ENCODE data around the gene TNPO2.

TNPO2 gene
- total RNA-seq: 84.4 to 113 (median 96.9) reads per million in 4 experiments

DNA sequence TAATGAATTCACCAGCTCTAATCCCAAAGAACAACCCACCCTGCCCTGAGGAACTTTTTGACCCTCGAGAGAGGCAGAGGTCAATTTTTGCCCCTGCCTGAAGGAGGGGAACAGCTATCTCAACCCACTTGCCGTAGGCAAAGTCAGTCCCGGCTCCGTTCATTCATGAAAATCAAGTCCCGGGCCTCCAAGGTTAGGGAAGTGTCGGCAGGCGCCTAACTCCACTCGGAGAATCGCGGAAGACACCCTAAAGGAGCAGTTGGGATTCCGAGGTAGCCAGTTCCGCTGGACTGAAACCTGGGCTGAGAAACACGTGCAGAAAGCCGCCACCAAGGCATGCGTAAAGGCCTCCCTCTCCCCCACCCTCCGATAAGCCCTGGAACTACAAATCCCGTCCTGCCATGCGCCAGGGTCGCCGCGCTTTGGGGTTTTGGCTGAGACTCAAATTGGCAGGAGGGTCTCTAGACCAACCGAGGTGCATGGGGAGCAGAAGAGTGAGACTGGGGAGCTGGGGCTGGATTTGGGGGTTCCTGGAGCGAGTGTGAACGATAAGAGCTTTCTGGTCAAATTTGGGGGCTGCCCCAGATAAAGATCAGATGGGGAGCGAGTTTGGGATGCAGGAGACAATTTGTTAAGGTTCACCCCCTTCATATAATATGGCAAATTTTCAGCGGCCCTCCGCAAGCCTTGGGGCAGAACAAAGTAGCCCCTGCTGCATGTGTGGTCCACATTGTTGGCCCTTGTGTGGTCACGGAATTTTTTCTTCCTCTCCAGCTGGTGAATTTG is at the start of gene TNPO2:
Gene TNPO2 (minus strand): TSS at position 292 of the 786 bp plus-strand sequence. CDS start 2,955 bp downstream, outside the sequence.
- peak; percentile 19 for DNase-seq

DNA sequence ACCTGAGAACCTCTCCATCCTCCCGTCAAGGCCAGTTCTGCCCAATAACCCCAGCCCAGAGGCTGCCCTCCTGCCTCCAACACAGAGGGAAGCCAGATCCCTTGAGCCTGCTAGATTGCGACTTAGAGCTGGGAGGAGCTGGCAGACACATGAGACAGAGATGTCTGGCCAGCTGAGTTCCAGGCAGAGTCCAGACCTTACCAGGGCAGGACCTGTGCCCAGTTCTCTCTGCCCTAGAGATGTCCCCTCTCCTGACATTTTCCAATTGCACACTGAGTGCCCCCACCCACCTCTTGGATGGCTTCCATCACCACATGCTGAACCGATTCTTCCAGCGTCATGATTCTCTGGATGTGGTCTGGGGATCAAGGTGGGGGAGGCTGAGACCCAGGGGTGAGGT is 48.6 kb upstream of the TNPO2 start:
- DNase-seq: no peak

DNA sequence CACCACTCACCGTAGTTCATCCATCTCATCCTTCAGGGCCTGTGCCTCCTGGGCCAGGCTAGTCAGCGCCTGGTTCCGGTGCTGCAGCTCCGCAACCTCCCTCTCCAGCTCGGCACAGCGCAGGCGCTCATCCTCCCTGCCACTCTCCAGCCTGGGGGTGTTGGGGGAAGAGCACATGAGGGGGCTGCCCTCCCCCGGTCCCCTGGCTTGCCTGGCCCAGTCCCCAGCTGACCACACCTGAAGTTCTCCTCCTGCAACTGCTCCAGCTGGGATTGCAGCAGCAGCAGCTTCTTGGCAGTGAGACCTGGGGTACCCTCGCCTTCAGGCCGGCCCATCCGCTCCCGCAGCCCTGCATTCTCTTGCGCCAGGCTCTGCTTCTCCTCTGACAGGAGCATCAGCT is 47.2 kb upstream of the TNPO2 start:
- DNase-seq: no peak

DNA sequence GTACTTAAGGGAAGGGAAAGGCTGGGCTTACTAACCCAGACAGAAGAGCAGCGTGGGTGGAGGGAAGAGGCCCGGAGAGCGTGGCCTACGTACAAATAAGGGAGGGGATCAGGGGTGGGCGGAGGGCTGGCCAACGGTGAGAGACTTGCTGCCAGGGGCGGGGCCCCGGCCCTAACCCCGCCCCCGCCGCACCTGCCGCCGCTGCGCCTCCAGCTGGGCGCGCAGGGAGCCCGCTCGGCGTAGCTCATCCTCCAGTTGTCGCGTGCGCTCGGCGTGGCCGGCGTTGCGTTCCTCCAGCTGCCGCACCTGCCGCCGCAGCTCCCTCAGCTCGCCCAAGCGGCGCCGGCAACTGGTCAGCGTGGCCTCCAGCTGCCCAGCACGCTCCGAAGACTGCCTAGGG is 46.0 kb upstream of the TNPO2 start:
- peak; percentile 24 for DNase-seq

DNA sequence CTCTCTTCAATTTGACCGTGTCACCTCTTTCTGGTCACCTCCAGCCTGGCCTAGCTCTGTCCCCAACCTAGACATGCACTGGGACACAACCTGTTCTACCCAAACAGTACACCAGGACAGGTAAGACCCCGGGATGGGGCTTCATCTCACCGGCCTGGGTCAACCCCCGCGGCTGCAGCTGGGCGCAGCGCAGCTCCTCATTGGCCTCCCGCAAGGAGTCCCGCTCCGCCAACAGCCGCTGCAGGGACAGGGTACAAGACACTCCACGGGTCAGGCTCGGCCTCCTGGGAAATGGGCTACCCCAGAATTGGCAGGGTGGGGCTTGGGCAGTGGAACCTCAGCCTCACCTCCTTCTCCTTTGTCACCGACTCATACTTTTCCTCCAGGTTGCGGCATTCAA is 43.9 kb upstream of the TNPO2 start:
- DNase-seq: no peak

DNA sequence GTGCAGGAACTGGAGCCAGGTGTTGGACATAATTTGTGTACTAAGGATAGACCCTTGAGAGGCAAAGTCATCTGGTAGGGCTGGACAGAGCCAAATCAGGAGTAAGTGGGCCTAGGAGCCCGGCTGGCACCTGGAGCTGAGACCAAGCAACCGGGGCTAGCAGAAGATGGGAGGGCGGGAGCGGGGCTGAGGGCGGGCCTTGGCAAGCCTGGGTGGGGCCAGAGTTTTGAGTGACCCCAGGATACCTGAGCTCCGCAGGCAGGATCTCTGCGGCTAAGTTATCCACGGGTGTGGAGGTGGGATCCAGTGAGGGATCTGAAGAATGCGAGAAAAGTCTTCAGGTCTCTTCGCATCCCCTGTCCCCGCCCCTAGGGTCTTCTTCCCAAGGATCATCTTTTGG is 43.4 kb upstream of the TNPO2 start:
- no peak for DNase-seq

DNA sequence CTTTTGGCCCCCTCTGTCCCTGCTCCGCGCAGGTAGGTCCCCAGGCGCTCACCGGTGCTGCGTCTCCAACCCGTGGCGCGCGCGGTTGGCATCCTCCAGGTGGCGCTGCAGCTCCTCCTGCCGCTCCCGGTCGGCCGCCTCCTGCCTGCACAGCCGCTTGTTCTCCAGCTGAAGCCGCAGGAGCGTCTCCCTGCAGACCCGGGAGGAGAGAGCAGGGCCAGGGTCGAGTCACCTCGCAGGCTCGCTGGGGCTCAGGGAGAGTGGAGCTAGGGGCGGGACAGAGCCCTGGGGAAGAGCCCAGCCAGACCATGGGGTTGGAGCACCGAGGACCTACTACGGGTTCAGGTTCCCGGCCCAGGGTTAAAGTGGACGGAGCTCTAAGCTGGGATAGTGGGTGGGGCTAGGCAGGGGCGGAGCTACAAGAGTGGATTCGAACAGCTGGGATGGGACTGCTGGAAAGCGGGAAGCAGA is 42.4 kb upstream of the TNPO2 start:
- DNase-seq: peak; percentile 73

DNA sequence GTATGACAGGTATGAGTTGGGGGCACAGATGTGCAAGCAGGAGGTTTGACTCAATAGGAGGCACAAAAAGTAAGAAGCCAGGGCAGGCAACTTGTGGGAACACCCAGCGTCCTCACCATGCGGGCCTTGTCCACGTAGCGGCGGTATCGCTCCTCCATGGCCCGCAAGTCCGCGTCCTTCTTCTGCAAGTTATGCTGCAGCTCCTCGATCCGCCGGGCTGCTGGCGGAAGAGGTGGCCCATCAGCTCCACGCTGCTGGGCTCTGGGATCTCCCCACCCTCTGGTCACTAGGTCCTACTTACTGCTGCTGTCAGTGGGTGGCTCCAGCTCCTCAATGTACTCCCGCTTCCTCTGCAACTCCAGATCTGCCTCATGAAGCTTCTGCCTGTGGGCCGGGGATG is 41.0 kb upstream of the TNPO2 start:
- DNase-seq: no peak

DNA sequence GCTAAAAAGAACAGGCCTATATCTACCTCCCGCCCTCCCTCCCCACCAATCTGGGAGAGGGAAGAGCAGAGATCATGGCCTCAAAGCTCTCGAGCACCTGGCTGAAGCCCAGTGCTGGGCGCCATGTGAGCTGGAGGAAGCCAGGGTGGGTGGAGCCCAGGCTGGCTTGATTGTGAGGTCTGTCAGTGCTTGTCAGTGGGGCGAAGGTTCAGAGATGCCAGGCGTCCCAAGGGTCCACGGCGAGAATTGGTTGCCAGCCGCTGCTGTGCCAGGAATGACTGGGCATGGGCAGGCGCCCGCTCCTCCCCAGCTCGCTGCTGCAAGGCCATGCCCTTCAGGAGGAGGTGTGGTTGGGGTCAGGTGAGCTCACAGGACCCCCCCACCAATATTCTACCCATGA is 39.4 kb upstream of the TNPO2 start:
- DNase-seq: no peak

DNA sequence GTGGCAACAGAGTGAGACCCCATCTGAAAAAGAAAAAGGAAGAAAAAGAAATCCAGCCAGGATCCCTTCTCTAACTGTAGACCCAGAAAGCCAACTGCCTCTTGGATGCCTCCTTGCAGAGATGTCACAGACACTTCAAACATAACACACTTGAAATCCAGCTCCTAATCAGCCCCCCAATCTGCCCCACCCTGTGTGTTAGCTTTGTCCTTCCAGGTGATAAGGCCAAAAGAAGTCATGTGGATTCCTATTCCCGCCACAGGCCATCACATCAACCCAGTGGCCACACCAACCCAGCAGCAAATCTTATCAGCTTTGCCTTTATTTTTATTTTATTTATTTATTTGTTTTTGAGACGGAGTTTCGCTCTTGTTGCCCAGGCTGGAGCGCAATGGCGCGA is 36.0 kb upstream of the TNPO2 start:
- no peak for DNase-seq

DNA sequence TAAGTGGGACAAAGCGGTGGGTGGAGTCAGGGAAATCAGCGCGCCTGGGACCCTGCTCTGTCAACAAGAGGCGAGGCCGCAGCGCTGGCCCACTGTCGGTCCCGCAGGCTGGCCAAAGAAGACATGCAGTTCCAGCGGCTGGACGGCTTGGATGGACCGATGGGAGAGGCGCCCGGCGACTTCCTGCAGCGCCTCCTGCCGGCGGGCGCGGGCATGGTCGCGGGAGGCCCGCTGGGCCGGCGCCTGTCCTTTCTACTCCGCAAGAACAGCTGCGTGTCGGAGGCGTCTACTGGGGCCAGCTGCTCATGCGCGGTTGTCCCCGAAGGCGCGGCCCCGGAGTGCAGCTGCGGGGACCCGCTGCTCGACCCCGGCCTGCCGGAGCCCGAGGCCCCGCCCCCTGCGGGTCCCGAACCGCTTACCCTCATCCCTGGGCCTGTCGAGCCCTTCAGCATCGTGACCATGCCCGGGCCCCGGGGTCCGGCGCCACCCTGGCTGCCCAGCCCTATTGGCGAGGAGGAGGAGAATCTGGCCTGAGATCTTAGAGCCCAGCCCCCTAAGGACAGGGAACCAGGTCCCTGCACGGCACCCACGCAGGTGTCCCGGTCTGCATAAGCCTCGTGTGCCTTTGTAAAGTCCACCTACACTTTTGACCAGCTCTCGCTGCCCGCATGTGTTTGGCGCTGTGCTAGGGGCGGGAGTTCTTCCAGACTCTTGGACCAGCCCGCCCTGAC is 34.0 kb upstream of the TNPO2 start:
- DNase-seq: peak; percentile 40

DNA sequence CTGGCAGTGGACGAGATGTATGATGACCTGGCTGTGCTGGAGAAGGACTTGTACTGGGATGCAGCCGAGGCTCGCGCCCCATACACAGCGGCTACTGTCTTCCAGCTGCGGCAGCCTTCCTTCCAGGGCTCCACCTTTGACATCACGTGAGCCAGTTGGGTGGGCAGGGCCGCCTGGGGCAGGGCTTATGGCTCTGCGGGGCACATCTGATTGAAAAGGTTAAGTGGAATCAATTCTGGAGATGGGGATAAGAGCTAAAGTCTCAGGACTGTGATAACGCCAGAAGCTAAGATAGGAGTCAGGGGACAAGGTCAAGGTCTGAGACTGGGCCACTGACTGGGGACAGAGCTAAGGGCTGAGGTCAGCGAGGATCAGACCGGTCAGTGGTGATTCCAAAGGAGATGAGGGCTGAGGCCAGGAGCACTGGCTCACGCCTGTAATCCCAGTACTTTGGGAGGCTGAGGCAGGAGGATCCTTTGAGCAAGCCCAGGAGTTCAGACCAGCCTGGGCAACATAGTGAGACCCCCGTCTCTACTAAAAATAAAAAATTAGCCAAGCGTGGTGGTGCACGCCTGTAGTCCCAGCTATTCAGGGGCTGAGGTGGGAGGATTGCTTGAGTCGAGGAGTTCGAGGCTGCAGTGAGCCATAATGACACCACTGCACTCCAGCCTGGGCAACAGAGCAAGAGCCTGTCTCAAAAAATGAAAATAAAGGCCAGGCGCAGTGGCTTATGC is 32.6 kb upstream of the TNPO2 start:
- no peak for DNase-seq

DNA sequence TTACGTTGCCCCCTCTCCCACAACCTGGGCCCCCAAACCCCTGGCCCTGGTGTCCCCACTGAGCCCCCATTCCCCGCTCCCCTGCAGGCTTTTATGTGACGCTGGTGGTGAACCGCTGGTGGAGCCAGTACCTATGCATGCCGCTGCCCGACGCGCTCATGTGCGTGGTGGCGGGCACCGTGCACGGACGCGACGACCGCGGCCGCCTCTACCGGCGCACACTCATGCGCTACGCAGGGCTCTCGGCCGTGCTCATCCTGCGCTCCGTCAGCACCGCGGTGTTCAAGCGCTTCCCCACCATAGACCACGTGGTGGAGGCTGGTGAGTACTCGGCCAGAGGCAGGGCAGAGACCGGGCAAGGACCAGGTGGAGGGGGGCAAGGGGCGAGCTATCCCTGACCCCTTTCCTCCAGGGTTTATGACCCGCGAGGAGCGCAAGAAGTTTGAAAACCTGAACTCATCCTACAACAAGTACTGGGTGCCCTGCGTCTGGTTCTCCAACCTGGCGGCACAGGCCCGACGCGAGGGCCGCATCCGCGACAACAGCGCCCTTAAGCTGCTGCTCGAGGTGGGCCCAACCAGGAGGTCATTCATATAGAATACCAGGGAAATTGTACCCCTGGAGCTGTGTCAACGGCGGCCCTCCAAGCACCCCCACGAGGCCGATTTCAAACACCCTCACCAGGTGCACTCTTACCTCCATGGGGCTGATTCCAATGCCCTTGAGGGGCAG is 30.9 kb upstream of the TNPO2 start:
- DNase-seq: no peak

DNA sequence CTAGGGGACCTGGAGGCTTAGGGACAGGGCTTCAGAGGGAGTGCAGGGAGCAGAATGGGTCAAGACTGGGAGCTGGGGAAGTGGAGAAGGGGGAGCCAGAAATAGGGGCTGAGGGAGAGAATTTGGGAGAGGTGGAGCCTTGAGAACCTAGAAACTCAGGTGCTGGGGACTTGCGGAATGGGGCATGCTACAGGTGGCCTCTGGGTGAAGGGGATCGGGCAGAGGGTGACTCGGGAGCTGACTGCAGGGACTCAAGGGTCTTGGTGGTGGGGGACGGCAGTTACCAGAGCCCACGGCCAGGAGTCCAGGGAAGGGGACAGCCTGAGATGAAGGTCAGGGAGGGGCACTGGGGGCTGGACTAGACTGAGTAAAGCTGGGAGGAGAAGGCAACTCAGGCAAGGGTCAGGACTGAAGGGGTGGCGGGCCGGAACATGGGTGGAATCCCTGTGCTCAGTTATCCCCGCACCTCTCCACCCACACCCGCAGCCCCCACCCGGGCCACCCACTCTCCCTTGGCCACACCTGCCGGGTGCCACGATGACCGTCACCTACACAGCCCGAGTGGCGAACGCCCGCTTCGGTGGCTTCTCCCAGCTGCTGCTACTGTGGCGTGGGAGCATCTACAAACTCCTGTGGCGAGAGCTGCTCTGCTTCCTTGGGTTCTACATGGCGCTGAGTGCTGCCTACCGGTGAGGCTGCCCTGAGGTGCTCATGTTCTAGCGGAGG is 28.5 kb upstream of the TNPO2 start:
- no peak for DNase-seq

DNA sequence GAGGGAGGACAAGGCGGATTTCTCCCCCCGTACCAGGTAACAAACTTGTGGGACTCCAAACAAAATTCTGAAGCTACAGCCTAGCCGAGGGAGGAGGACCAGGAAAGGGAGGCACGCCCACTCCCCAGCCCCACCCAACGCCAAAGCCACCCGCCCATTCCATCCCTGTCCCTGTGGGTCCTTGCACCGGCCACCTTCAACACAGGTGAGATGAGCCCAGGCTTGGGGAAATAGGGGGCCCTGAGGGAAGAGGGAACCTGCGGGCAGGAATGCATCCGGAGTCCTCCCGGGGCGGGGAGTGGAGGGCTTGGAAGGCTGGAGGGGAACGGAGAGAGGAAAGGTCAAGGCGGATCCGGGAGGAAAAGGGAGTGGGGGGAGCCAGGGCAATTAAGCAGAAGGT is 27.9 kb upstream of the TNPO2 start, which contains the start of gene BEST2:
Gene BEST2 (plus strand): TSS at position 157 of the 400 bp plus-strand sequence. CDS start 802 bp downstream, outside the sequence.
- no peak for DNase-seq

DNA sequence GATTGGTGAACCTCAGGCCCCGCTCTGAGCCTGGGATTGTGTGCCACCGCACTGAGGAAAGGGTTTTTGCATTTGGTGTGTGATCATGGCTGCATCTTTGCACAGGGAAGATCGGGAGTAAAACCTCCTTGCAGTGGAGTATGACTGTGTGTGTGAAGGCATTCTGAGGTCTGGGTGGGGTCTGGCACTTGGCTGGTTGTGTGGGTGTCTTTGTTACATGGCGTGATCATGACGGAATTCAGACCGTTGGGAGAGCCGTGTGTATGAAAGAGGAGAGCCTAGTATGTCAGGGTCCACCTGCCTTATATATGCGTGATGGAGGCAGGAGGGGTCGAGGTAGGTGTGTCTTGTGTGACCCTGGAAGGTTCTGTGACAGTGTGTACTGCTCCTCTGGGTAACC is 27.1 kb upstream of the TNPO2 start:
- DNase-seq: no peak

DNA sequence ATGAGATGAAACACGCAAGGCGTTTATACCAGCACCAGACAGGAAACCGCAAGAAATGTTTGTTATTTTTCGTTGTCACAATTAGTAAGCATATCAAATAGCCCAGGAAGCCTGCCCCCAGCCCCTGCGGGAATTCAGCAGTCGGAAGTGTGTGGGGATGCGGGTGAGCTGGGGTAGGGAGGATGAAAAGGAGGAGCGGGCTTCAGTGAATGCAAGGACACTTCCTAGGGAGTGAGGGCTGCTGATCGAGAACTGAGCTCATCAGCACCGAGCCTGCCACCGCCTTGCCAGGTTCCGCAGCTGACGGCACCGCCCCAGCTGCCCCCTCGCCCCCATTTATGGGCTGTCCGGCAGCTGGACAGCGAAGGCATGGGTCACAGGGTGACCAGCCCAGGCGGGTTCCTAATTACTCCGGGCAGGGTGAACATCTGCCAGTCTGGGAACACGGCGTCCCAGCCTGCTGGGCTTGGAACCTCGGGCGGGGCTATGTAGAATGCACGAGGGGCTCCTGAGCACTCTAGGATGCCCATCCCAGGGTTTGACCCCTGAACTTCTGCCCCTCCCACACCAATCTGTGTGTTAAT is 26.3 kb upstream of the TNPO2 start:
- DNase-seq: no peak

DNA sequence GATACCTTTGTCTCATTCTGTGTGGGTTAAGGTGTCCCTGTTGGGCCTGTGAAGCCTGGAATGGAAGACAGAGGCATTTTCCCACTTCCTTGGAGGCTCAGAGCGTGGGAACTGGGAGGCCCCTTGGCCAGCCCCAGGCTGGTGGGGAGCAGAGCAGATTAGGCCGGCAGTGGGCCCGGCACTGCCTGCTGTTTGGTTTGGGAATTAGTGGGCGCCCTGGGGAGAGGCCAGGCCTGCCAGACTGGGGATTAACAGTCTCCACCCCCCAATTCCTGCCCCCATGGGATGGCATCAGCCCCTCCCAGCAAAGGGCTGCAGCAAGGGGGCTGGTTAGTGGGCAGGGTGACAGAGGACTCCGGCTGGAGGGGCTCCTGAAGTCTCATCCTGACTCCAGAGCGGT is 24.8 kb upstream of the TNPO2 start:
- no peak for DNase-seq

DNA sequence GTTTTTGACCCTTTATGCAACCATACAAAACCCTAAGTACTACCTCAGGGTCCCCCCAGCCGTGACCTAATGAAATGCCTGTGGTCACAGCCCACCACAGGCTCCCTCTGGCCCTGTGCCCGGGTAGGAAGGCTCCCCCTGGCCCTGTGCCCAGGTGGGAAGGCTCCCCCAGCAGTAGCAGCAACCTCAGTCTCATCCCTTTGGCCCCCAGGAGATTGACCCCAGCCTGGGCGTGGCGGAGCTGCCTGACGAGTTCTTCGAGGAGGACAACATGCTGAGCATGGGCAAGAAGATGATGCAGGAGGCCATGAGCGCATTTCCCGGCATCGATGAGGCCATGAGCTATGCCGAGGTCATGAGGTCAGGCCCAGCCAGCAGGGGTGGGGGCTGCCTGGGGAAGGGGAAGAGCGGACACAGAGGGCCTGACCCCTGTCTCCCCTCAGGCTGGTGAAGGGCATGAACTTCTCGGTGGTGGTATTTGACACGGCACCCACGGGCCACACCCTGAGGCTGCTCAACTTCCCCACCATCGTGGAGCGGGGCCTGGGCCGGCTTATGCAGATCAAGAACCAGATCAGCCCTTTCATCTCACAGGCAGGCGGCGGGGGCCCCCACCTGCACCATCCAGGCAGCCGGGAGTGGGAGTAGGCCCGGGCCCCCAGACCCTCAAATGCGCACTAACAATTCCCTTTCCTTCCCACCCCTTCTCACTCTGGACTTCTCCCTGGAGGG is 21.6 kb upstream of the TNPO2 start:
- no peak for DNase-seq

DNA sequence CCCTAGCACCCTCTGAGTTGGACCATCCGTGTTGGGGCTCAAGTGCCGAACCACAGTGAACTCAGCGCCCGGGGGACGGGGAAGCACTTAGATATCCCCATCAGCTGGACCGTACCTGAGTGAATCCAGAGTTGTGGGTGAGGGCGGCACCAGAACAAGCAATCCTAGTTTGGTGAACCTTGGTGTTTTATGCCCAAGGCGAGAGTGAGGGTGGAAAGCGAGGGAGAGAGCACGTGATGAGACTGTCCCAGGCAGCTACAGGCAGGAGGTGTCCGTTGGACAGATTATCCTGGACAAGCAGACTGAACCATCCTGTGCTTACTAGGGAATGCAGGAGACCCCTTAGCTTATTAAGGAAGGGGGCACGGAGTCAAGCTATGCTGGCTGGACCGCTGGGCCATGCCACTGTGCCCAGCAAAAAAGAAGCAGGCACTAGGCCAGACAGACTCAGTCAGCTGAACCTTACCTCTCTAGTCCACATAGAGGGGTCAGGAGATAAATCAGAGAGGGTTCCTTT is 14.2 kb upstream of the TNPO2 start:
- DNase-seq: no peak

All from effector CD8-positive, alpha-beta T cell (primary cell).